ENCODE results near the gene LSP1.

GRCh38 chr11:1815751-1816150 is 37.1 kb upstream of the LSP1 start:
- TF ChIP-seq MAZ (IDR thresholded peaks at IDR 0.05; ENCODE audit: borderline replicate concordance, low read depth, low read length): no peak
- TF ChIP-seq CTCF (conservative IDR thresholded peaks at IDR 0.05; ENCODE audit: low read depth, low read length): no peak
- TF ChIP-seq POLR2A (IDR thresholded peaks at IDR 0.05; ENCODE audit: low read depth, low read length): no peak
- no peak for TF ChIP-seq RAD21 (IDR thresholded peaks at IDR 0.05; ENCODE audit: low read length)
- no peak for TF ChIP-seq CEBPB (IDR thresholded peaks at IDR 0.05; ENCODE audit: low read depth, low read length)
- TF ChIP-seq NFE2L2 (IDR thresholded peaks at IDR 0.05; ENCODE audit: low read depth, low read length): no peak
- TF ChIP-seq RFX5 (IDR thresholded peaks at IDR 0.05; ENCODE audit: low read depth, low read length): no peak
- no peak for TF ChIP-seq MAFK (IDR thresholded peaks at IDR 0.05; ENCODE audit: low read depth, low read length)
- TF ChIP-seq USF2 (IDR thresholded peaks at IDR 0.05; ENCODE audit: low read depth, low read length): no peak
- TF ChIP-seq CHD1 (IDR thresholded peaks at IDR 0.05; ENCODE audit: low read depth, low read length): no peak
- TF ChIP-seq SMC3 (IDR thresholded peaks at IDR 0.05; ENCODE audit: low read depth, low read length): no peak
- TF ChIP-seq MXI1 (IDR thresholded peaks at IDR 0.05; ENCODE audit: borderline replicate concordance, low read depth, low read length): no peak
- no peak for TF ChIP-seq ELK1 (IDR thresholded peaks at IDR 0.05; ENCODE audit: borderline replicate concordance, low read depth, low read length)
- TF ChIP-seq FOS (IDR thresholded peaks at IDR 0.05; ENCODE audit: low read depth, low read length): no peak
